HK-2 (cell line): ENCODE results near the gene ATP5F1B.
"Not testable (repeated sequence)": the region's sequence is repeated elsewhere in the genome, so short reads cannot be mapped to it uniquely, and the experiment has no call there.

ENCODE experiments used
- DNase-seq: peaks from one replicate; pipeline ENCODE4 v3.0.0-alpha.2; 2018; ENCODE audit not compliant: unreplicated experiment

The ATP5F1B gene

GRCh38 chr12:56648023-56648422 lies 2.2 kb upstream of the ATP5F1B start:
- not testable (repeated sequence) for DNase-seq

GRCh38 chr12:56645201-56645716 lies 525 bp downstream of the ATP5F1B start:
- peak; percentile 28 for DNase-seq

- no peak for DNase-seq
Measured at GRCh38 chr12:56644654-56645053, 1.1 kb downstream of the ATP5F1B start.

- DNase-seq, result no peak
Measured at GRCh38 chr12:56641219-56641618, 4.6 kb downstream of the ATP5F1B start.

GRCh38 chr12:56637621-56638020 lies 8.2 kb downstream of the ATP5F1B start:
- DNase-seq, result no peak

- peak; percentile 99 for DNase-seq
Measured at GRCh38 chr12:56636675-56637540, 8.9 kb downstream of the ATP5F1B start.

GRCh38 chr12:56635806-56636674 lies 9.7 kb downstream of the ATP5F1B start:
- DNase-seq, result peak; percentile 86

- DNase-seq, result peak; percentile 89
Measured at GRCh38 chr12:56634837-56635791, 10.7 kb downstream of the ATP5F1B start.

GRCh38 chr12:56634242-56634836 lies 11.4 kb downstream of the ATP5F1B start:
- DNase-seq, result peak; percentile 57

- no peak for DNase-seq
Measured at GRCh38 chr12:56633468-56634241, 12.1 kb downstream of the ATP5F1B start.

GRCh38 chr12:56632701-56633467 lies 12.9 kb downstream of the ATP5F1B start:
- no peak for DNase-seq

- DNase-seq, result no peak
Measured at GRCh38 chr12:56631790-56632700, 13.7 kb downstream of the ATP5F1B start.

- DNase-seq, result peak; percentile 79
Measured at GRCh38 chr12:56630180-56630632, 15.6 kb downstream of the ATP5F1B start, which contains the start of gene BAZ2A. Gene BAZ2A (minus strand): TSS chr12:56630326. CDS start chr12:56617530, 12,796 bp downstream.

- peak; percentile 24 for DNase-seq
Measured at GRCh38 chr12:56629459-56630179, 16.2 kb downstream of the ATP5F1B start.

GRCh38 chr12:56628671-56629458 lies 16.9 kb downstream of the ATP5F1B start:
- peak; percentile 33 for DNase-seq

GRCh38 chr12:56626701-56627100 lies 19.1 kb downstream of the ATP5F1B start:
- no peak for DNase-seq
